ENCODE results near the gene MPP3. TPM values are rescaled to one million over a fixed set of nuclear protein-coding genes. Genes with fewer than 3 reads are reported as not detected.

The MPP3 gene
- total RNA-seq, 1 experiment from 2014 or later = 19.5 TPM

DNA sequence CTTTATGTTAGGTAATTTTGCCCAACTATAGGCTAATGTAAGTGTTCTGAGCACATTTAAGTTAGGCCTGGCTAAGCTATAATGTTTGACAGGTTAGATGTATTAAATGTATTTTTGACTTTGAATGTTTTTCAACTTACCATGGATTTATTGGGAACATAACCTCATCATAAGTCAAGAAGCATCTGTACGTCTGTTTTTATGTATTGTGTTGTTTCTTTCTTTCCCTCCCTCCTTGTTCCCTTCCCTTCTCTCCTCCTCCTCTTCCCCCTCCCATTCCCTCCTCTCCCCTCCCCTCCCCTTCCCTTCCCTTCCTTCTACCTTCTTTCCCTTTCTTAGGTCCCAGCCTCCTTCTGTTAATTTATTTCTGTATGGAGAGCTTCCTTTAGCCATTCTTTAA is 43.5 kb downstream of the MPP3 start:
- no peak overlapping the region for H3K4me2 ChIP-seq (ENCODE audit: low read length)
- BruUV-seq (replicated peaks) = no TSS peak
- no peaks in the 10 kb centered on the region for H3K79me2 ChIP-seq (ENCODE audit: insufficient read depth, low read length)
- POLR2A ChIA-PET = no interaction called here
- intact Hi-C loops (cut with micrococcal nuclease) = no loop called here
- RAD21 ChIA-PET (ENCODE audit: low non-redundant PET in 1 of 2, low total read pairs in 2 of 2, uncharacterized antibody in 2 of 2, unreplicated experiment in 2 of 2) = no interaction called here
- no peak for DNase-seq (ENCODE audit: low read depth, low spot score)
- H3K9me3 ChIP-seq (ENCODE audit: control insufficient read depth in 1 of 2, insufficient read depth in 1 of 2, low read depth in 1 of 2, low read length in 2 of 2) = no peaks in the 10 kb centered on the region
- H3K4me3 ChIP-seq (replicated peaks in 1 of 2; ENCODE audit: low read depth in 1 of 2, low read length in 2 of 2) = no peak overlapping the region
- TF ChIP-seq, protein P1, sequence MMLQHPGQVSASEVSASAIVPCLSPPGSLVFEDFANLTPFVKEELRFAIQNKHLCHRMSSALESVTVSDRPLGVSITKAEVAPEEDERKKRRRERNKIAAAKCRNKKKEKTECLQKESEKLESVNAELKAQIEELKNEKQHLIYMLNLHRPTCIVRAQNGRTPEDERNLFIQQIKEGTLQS (IDR thresholded peaks at IDR 0.05) = no peak
- TF ChIP-seq ZNF274 (IDR thresholded peaks at IDR 0.05; ENCODE audit: low read depth, low read length) (no peak), POLR2AphosphoS5 (IDR thresholded peaks at IDR 0.05; ENCODE audit: low read depth, low read length) (no peak), ZFX (IDR thresholded peaks at IDR 0.05) (no peak), ELF1 (IDR thresholded peaks at IDR 0.05; ENCODE audit: borderline replicate concordance, low read depth) (no peak), EZH2 (IDR thresholded peaks at IDR 0.05) (no peak), CEBPB (IDR thresholded peaks at IDR 0.05; ENCODE audit: low read depth) (no peak), CBX3 (IDR thresholded peaks at IDR 0.05; ENCODE audit: low read depth) (no peak), RAD21 (IDR thresholded peaks at IDR 0.05; ENCODE audit: low read depth) (no peak), SIN3A (IDR thresholded peaks at IDR 0.05; ENCODE audit: low read depth) (no peak), EGR1 (IDR thresholded peaks at IDR 0.05; ENCODE audit: low read depth) (no peak), SP1 (IDR thresholded peaks at IDR 0.05; ENCODE audit: low read depth) (no peak), EZH2phosphoT487 (IDR thresholded peaks at IDR 0.05; ENCODE audit: borderline replicate concordance) (no peak)
- TF ChIP-seq, protein P2, sequence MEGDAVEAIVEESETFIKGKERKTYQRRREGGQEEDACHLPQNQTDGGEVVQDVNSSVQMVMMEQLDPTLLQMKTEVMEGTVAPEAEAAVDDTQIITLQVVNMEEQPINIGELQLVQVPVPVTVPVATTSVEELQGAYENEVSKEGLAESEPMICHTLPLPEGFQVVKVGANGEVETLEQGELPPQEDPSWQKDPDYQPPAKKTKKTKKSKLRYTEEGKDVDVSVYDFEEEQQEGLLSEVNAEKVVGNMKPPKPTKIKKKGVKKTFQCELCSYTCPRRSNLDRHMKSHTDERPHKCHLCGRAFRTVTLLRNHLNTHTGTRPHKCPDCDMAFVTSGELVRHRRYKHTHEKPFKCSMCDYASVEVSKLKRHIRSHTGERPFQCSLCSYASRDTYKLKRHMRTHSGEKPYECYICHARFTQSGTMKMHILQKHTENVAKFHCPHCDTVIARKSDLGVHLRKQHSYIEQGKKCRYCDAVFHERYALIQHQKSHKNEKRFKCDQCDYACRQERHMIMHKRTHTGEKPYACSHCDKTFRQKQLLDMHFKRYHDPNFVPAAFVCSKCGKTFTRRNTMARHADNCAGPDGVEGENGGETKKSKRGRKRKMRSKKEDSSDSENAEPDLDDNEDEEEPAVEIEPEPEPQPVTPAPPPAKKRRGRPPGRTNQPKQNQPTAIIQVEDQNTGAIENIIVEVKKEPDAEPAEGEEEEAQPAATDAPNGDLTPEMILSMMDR (IDR thresholded peaks at IDR 0.05 in 2 of 3, conservative IDR thresholded peaks at IDR 0.05 in 1 of 3; ENCODE audit: borderline replicate concordance in 1 of 3, insufficient read depth in 1 of 3, low read depth in 2 of 3, low read length in 2 of 3) = no peak
- TF ChIP-seq, protein P3, sequence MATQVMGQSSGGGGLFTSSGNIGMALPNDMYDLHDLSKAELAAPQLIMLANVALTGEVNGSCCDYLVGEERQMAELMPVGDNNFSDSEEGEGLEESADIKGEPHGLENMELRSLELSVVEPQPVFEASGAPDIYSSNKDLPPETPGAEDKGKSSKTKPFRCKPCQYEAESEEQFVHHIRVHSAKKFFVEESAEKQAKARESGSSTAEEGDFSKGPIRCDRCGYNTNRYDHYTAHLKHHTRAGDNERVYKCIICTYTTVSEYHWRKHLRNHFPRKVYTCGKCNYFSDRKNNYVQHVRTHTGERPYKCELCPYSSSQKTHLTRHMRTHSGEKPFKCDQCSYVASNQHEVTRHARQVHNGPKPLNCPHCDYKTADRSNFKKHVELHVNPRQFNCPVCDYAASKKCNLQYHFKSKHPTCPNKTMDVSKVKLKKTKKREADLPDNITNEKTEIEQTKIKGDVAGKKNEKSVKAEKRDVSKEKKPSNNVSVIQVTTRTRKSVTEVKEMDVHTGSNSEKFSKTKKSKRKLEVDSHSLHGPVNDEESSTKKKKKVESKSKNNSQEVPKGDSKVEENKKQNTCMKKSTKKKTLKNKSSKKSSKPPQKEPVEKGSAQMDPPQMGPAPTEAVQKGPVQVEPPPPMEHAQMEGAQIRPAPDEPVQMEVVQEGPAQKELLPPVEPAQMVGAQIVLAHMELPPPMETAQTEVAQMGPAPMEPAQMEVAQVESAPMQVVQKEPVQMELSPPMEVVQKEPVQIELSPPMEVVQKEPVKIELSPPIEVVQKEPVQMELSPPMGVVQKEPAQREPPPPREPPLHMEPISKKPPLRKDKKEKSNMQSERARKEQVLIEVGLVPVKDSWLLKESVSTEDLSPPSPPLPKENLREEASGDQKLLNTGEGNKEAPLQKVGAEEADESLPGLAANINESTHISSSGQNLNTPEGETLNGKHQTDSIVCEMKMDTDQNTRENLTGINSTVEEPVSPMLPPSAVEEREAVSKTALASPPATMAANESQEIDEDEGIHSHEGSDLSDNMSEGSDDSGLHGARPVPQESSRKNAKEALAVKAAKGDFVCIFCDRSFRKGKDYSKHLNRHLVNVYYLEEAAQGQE (IDR thresholded peaks at IDR 0.05; ENCODE audit: low read depth) = no peak
- TF ChIP-seq, protein P4, sequence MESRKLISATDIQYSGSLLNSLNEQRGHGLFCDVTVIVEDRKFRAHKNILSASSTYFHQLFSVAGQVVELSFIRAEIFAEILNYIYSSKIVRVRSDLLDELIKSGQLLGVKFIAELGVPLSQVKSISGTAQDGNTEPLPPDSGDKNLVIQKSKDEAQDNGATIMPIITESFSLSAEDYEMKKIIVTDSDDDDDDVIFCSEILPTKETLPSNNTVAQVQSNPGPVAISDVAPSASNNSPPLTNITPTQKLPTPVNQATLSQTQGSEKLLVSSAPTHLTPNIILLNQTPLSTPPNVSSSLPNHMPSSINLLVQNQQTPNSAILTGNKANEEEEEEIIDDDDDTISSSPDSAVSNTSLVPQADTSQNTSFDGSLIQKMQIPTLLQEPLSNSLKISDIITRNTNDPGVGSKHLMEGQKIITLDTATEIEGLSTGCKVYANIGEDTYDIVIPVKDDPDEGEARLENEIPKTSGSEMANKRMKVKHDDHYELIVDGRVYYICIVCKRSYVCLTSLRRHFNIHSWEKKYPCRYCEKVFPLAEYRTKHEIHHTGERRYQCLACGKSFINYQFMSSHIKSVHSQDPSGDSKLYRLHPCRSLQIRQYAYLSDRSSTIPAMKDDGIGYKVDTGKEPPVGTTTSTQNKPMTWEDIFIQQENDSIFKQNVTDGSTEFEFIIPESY (IDR thresholded peaks at IDR 0.05; ENCODE audit: extremely low read depth, insufficient replicate concordance, low read length) = no peak
- TF ChIP-seq, protein P5, sequence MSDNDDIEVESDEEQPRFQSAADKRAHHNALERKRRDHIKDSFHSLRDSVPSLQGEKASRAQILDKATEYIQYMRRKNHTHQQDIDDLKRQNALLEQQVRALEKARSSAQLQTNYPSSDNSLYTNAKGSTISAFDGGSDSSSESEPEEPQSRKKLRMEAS (IDR thresholded peaks at IDR 0.05) = no peak
- no peaks in the 10 kb centered on the region for H3K9me2 ChIP-seq (ENCODE audit: insufficient read depth)
- H3K4me1 ChIP-seq (ENCODE audit: control insufficient read depth in 1 of 2, insufficient read depth in 2 of 2, low read length in 2 of 2) = peaks cover 10 to 12% of the 10 kb centered on the region in 2 experiments
- H2AFZ ChIP-seq (ENCODE audit: low read depth, low read length, poor library complexity, severe bottlenecking) = no peak overlapping the region
- no peak overlapping the region for H3K27ac ChIP-seq (ENCODE audit: low read depth, low read length)
- CTCF ChIA-PET = interaction anchor here (1.5 to 3.1 kb wide), 2 partner anchors 51 to 57 kb away, joined by 9 to 13 read pairs; partner anchors contain the start of gene CD300LG
- no peaks in the 10 kb centered on the region for H3K27me3 ChIP-seq (ENCODE audit: insufficient read depth, low read length)
- no peaks in the 10 kb centered on the region for H3K36me3 ChIP-seq (ENCODE audit: control insufficient read depth in 1 of 2, insufficient read depth in 2 of 2, low read length in 2 of 2)
- no peak for ATAC-seq
- H3K9ac ChIP-seq (ENCODE audit: low read length) = no peak overlapping the region
- H4K20me1 ChIP-seq (ENCODE audit: insufficient read depth) = no peaks in the 10 kb centered on the region
